ENCODE results near the gene OR10R2.

- TF ChIP-seq CTCF (conservative IDR thresholded peaks at IDR 0.05; ENCODE audit: low read length), result no peak
- TF ChIP-seq EZH2phosphoT487 (IDR thresholded peaks at IDR 0.05; ENCODE audit: borderline replicate concordance), result no peak
Measured at GRCh38 chr1:158516966-158517365, 44.9 kb downstream of the OR10R2 start.
